Stimulated activated memory B cell treated with anti-CD40 and anti-IgM and Interleukin-4, amounts not matched to agents 10 μg/mL and 1 μg/mL and 100 μg/mL, for 72 hours (primary cell): ENCODE measurements around the gene IST1.

Experiments
- ATAC-seq: fragments of 150-1000 bp; cut with Tn5 transposase; 2 replicates; pipeline ENCODE4 v1.10.0; 2021
- H3K27ac Mint-ChIP-seq: one replicate; pipeline ENCODE4 v1.8.0; 2022; ENCODE audit warnings: mild to moderate bottlenecking, mixed read lengths
- H3K27me3 Mint-ChIP-seq: one replicate; pipeline ENCODE4 v1.8.0; 2022; ENCODE audit warnings: mixed read lengths
- H3K36me3 Mint-ChIP-seq: one replicate; pipeline ENCODE4 v1.8.0; 2022; ENCODE audit warnings: mixed read lengths
- H3K4me1 Mint-ChIP-seq: one replicate; pipeline ENCODE4 v1.8.0; 2022; ENCODE audit warnings: mixed read lengths
- H3K4me3 Mint-ChIP-seq: one replicate; pipeline ENCODE4 v1.8.0; 2022; ENCODE audit warnings: mild to moderate bottlenecking, moderate library complexity, mixed read lengths
- H3K9me3 Mint-ChIP-seq: one replicate; pipeline ENCODE4 v1.8.0; 2022; ENCODE audit warnings: mixed read lengths

The IST1 gene

GRCh38 chr16:71923941-71924690 is 28.8 kb downstream of the IST1 start:
- Mint-ChIP-seq H3K4me1 (peaks cover 3% of the 10 kb centered on the region), H3K9me3 (no peaks in the 10 kb centered on the region), H3K4me3 (no peak overlapping the region), H3K36me3 (peaks cover 63% of the 10 kb centered on the region), H3K27me3 (no peaks in the 10 kb centered on the region), H3K27ac (no peak overlapping the region)
- ATAC-seq = no peak

- ATAC-seq = no peak
- H3K4me3 Mint-ChIP-seq = no peak overlapping the region
- H3K27ac Mint-ChIP-seq = no peak overlapping the region
- peaks cover 57% of the 10 kb centered on the region for H3K36me3 Mint-ChIP-seq
- H3K27me3 Mint-ChIP-seq = no peaks in the 10 kb centered on the region
- no peaks in the 10 kb centered on the region for H3K4me1 Mint-ChIP-seq
- no peaks in the 10 kb centered on the region for H3K9me3 Mint-ChIP-seq
Observed at GRCh38 chr16:71924710-71925109, 29.4 kb downstream of the IST1 start.

- no peaks in the 10 kb centered on the region for H3K9me3 Mint-ChIP-seq
- H3K27ac Mint-ChIP-seq = no peak overlapping the region
- H3K4me3 Mint-ChIP-seq = no peak overlapping the region
- no peaks in the 10 kb centered on the region for H3K27me3 Mint-ChIP-seq
- ATAC-seq = no peak
- peaks cover 35% of the 10 kb centered on the region for H3K36me3 Mint-ChIP-seq
- peaks cover 7% of the 10 kb centered on the region for H3K4me1 Mint-ChIP-seq
Observed at GRCh38 chr16:71927383-71927782, 32.1 kb downstream of the IST1 start.

DNA sequence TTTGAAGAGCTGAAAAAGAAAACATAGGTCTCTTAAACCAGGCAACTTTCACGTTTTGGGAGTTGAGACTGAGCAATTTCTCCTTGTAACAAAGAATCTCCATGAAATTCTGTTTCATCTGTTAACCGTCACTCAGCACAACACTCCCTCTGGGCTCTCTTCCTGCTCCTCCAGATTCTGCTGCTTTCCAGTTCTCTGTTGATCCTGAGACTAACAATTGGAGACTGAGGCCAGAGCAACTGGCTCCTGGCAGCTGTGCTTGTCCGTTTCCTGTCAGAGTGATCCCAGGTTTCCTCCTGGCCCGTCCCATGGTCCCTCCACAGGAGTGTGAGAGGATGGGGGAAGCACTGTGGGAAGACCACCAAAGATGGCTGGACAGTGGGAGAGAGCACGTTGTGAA is 32.5 kb downstream of the IST1 start:
- H3K27me3 Mint-ChIP-seq = no peaks in the 10 kb centered on the region
- no peak overlapping the region for H3K4me3 Mint-ChIP-seq
- no peak overlapping the region for H3K27ac Mint-ChIP-seq
- peaks cover 33% of the 10 kb centered on the region for H3K36me3 Mint-ChIP-seq
- H3K4me1 Mint-ChIP-seq = peaks cover 7% of the 10 kb centered on the region
- no peaks in the 10 kb centered on the region for H3K9me3 Mint-ChIP-seq
- ATAC-seq = no peak

DNA sequence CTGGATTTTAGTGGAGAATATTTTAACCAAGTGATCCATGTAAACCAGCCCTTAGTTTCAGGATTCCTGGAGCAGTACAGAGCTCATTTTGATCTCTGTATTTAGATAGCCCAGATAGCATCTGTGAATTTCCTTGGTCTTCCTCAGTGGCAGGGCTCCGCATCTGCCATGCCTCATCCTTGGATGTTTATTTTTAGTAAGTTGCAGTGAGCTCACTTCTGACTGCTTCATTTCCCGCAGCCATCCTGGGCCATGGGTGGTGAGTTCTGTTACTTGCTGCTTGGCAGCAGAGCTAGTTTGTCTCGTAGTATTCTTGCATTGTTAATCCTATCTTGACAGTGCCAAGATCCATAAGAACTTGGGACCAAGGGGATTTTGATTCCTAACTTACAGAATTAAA is 33.7 kb downstream of the IST1 start:
- peaks cover 10% of the 10 kb centered on the region for H3K4me1 Mint-ChIP-seq
- H3K27me3 Mint-ChIP-seq = no peaks in the 10 kb centered on the region
- no peak overlapping the region for H3K27ac Mint-ChIP-seq
- peaks cover 28% of the 10 kb centered on the region for H3K36me3 Mint-ChIP-seq
- no peaks in the 10 kb centered on the region for H3K9me3 Mint-ChIP-seq
- no peak for ATAC-seq
- no peak overlapping the region for H3K4me3 Mint-ChIP-seq

DNA sequence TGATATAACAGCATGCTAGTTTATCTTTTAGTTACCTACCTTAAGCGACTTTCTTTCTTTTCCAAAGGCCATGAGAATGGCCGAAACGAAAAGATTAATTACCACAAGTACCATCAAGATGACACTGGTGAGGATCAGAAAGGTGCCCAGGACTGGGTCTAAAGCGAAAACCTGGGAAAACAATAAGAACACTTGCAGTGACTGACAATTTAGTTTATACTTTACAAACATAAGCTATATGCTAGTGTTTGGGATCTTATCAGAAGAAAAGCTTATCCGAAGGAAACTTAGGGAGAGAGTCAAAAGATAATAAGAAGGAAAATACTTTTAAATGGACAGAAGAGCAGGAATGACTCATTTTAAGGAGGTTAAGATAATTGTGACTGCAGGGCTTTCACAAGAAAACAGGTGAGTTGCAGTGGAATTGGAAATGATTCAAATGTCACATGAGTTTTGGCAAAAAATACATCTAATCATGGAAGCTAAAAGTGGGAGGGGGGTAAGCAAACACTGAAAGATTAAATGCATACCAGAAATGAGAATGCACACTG is 34.8 kb downstream of the IST1 start:
- Mint-ChIP-seq H3K36me3 (peaks cover 24% of the 10 kb centered on the region), H3K27me3 (no peaks in the 10 kb centered on the region)

DNA sequence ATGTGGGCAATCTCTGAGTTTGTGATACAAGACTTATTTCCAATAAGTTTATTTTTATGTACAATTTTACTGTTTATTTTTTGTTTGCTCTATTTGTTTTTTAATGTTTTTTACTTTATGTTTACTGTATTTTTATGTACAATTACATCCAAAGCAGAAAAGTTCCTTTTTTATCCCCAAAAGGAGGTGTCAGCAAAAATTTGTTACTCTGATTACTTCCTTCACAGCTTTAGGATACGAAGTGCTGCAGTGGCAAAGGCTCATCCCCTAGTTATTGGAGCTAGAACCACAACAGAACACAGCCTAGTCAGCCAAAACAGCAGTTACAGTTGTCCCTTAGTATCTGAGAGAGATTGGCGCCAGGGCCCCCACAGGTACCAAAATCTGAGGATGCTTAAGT is 35.7 kb downstream of the IST1 start:
- ATAC-seq = no peak
- Mint-ChIP-seq H3K9me3 (no peaks in the 10 kb centered on the region), H3K36me3 (peaks cover 24% of the 10 kb centered on the region), H3K4me1 (peaks cover 18% of the 10 kb centered on the region), H3K27ac (peak overlapping the region; percentile 55), H3K27me3 (no peaks in the 10 kb centered on the region), H3K4me3 (no peak overlapping the region)

More for the DNA sequence above, 34.8 kb downstream of the IST1 start:
- Mint-ChIP-seq H3K4me1 (peaks cover 14% of the 10 kb centered on the region), H3K4me3 (no peak overlapping the region), H3K27ac (peak overlapping the region; percentile 2), H3K9me3 (no peaks in the 10 kb centered on the region)
- no peak for ATAC-seq

- Mint-ChIP-seq H3K4me3 (no peak overlapping the region), H3K27me3 (no peaks in the 10 kb centered on the region), H3K27ac (peak overlapping the region; percentile 55), H3K36me3 (peaks cover 21% of the 10 kb centered on the region), H3K9me3 (no peaks in the 10 kb centered on the region), H3K4me1 (peaks cover 18% of the 10 kb centered on the region)
- ATAC-seq = no peak
Observed at GRCh38 chr16:71931599-71931998, 36.3 kb downstream of the IST1 start.

GRCh38 chr16:71933017-71933416 is 37.7 kb downstream of the IST1 start:
- no peaks in the 10 kb centered on the region for H3K9me3 Mint-ChIP-seq
- no peak overlapping the region for H3K4me3 Mint-ChIP-seq
- H3K36me3 Mint-ChIP-seq = peaks cover 6% of the 10 kb centered on the region
- H3K4me1 Mint-ChIP-seq = peaks cover 18% of the 10 kb centered on the region
- no peaks in the 10 kb centered on the region for H3K27me3 Mint-ChIP-seq
- no peak overlapping the region for H3K27ac Mint-ChIP-seq
- no peak for ATAC-seq

DNA sequence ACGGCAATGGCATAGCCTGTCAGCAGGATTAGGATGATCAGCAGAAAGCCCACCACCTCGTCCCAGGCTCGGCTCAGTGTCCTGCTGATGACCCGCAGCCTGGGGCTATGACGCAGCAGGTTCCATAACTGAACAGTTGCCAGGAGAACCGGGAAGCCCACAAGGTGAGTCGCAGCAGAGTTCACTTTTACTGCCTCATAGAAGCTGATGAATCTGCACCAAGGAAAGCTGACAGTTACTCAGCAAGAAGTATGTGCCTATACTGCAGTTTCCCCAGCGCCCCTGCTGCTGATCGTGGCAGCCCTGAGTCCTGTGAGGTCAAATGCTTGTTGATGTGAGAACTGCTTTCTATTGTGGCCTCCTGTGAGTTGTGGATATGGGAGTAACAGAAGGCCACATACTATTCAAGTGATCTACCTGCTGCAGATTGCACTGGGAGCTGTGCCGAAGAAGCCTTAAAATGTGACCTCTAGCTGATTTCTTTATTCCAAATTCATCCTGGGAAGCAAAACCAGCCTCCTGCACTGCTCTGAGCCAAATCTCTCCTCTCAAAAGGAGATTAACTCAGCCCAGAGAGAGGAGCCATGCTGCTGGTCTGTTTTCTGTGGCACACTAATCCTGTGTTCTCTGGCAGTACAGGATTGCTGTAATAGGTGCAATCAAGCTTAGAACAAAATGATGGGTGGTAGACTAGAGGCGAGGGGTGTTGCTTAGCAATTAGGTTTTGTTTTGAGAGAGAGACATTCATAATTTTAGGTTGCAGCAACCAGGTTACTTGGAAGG is 38.8 kb downstream of the IST1 start:
- Mint-ChIP-seq H3K9me3 (peaks cover 2% of the 10 kb centered on the region), H3K4me1 (peaks cover 18% of the 10 kb centered on the region), H3K4me3 (no peak overlapping the region), H3K27me3 (no peaks in the 10 kb centered on the region), H3K27ac (peak overlapping the region; percentile 15), H3K36me3 (peaks cover 5% of the 10 kb centered on the region)
- ATAC-seq = no peak

GRCh38 chr16:71937868-71938510 is 42.7 kb downstream of the IST1 start:
- Mint-ChIP-seq H3K4me1 (peaks cover 11% of the 10 kb centered on the region), H3K27me3 (no peaks in the 10 kb centered on the region), H3K9me3 (peaks cover 2% of the 10 kb centered on the region), H3K36me3 (no peaks in the 10 kb centered on the region), H3K27ac (no peak overlapping the region), H3K4me3 (no peak overlapping the region)
- ATAC-seq = no peak

GRCh38 chr16:71943887-71944286 is 48.6 kb downstream of the IST1 start:
- Mint-ChIP-seq H3K4me3 (no peak overlapping the region), H3K4me1 (no peaks in the 10 kb centered on the region), H3K27ac (no peak overlapping the region), H3K36me3 (no peaks in the 10 kb centered on the region), H3K9me3 (no peaks in the 10 kb centered on the region), H3K27me3 (peaks cover 18% of the 10 kb centered on the region)
- ATAC-seq = no peak

DNA sequence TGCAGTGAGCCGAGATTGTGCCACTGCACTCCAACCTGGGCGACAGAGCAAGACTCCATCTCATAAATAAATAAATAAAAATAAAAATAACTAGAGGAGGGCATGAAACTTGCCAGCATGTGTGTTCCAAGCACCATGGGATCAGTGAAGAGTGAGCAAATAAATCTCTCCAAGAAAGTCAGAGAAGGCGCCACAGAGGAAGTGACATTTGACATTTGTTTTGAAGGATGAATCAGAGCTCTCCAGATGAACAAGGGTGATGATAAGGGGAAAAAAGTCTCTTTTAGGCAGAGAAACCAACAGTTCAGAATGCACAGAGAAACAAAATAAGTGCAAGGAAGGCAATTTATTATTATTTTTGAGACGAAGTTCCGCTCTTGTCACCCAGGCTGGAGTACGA is 50.3 kb downstream of the IST1 start:
- Mint-ChIP-seq H3K9me3 (no peaks in the 10 kb centered on the region), H3K27ac (no peak overlapping the region), H3K4me1 (no peaks in the 10 kb centered on the region), H3K4me3 (no peak overlapping the region), H3K27me3 (peaks cover 18% of the 10 kb centered on the region), H3K36me3 (no peaks in the 10 kb centered on the region)
- no peak for ATAC-seq

GRCh38 chr16:71952825-71953224 is 57.5 kb downstream of the IST1 start:
- H3K4me3 Mint-ChIP-seq = no peak overlapping the region
- no peak for ATAC-seq
- no peak overlapping the region for H3K27ac Mint-ChIP-seq
- no peaks in the 10 kb centered on the region for H3K9me3 Mint-ChIP-seq
- peaks cover 7% of the 10 kb centered on the region for H3K4me1 Mint-ChIP-seq
- no peaks in the 10 kb centered on the region for H3K27me3 Mint-ChIP-seq
- no peaks in the 10 kb centered on the region for H3K36me3 Mint-ChIP-seq

GRCh38 chr16:71954180-71954579 is 58.8 kb downstream of the IST1 start:
- no peak overlapping the region for H3K4me3 Mint-ChIP-seq
- ATAC-seq = no peak
- peaks cover 2% of the 10 kb centered on the region for H3K27me3 Mint-ChIP-seq
- peaks cover 7% of the 10 kb centered on the region for H3K4me1 Mint-ChIP-seq
- H3K36me3 Mint-ChIP-seq = no peaks in the 10 kb centered on the region
- no peaks in the 10 kb centered on the region for H3K9me3 Mint-ChIP-seq
- H3K27ac Mint-ChIP-seq = no peak overlapping the region
